Right atrium auricular region (tissue), 2 donors: ENCODE measurements around the gene ANK2. TPM values are rescaled to one million over a fixed set of nuclear protein-coding genes. Genes with fewer than 3 reads are reported as not detected.

ENCODE experiments used
- DNase-seq: peaks from one replicate; pipeline ENCODE4 v3.0.0-alpha.2; 2019; ENCODE audit warnings: low spot score
- H3K27ac ChIP-seq, 2 donors: fragments of 200-600 bp; sonication (generic); 1 replicate in 1 of 2; 2 replicates in 1 of 2; pipeline ENCODE4 v1.5.1; 2016 to 2019
- H3K27me3 ChIP-seq, 2 donors: fragments of 200-600 bp; sonication (generic); one replicate each; pipeline versions ENCODE4 v1.5.1 to v1.6.0; 2017 to 2019
- H3K36me3 ChIP-seq: fragments of 200-600 bp; sonication (generic); one replicate; pipeline ENCODE4 v1.5.1; 2016
- H3K4me1 ChIP-seq, 2 donors: fragments of 200-600 bp; sonication (generic); one replicate each; pipeline versions ENCODE4 v1.5.1 to v1.6.0; 2017 to 2019
- H3K4me3 ChIP-seq, 2 donors: fragments of 200-600 bp; sonication (generic); 1 replicate in 1 of 2; 2 replicates in 1 of 2; pipeline ENCODE4 v1.5.1; 2017 to 2019; ENCODE audit warnings: mild to moderate bottlenecking in 1 of 2, moderate library complexity in 1 of 2
- H3K9me3 ChIP-seq, 2 donors: fragments of 200-600 bp; sonication (generic); one replicate each; pipeline ENCODE4 v1.5.1; 2019
- total RNA-seq, 2 donors: library from RNA; depleted of rRNA; stranded (reverse); fragments of >200 nt; gene quantifications; one replicate each; pipeline ENCODE4 v1.1.0, GENCODE V29; 2016
- TF ChIP-seq, protein P1 (sequence below), 2 donors: fragments of 200-600 bp; sonication (generic); IDR thresholded peaks; one replicate each; pipeline ENCODE4 v1.5.1; 2019; ENCODE audit warnings: antibody characterized with exemption in 2 of 2

ANK2 gene
- total RNA-seq, 2 donors from 2014 or later = 169 to 332 TPM

DNA sequence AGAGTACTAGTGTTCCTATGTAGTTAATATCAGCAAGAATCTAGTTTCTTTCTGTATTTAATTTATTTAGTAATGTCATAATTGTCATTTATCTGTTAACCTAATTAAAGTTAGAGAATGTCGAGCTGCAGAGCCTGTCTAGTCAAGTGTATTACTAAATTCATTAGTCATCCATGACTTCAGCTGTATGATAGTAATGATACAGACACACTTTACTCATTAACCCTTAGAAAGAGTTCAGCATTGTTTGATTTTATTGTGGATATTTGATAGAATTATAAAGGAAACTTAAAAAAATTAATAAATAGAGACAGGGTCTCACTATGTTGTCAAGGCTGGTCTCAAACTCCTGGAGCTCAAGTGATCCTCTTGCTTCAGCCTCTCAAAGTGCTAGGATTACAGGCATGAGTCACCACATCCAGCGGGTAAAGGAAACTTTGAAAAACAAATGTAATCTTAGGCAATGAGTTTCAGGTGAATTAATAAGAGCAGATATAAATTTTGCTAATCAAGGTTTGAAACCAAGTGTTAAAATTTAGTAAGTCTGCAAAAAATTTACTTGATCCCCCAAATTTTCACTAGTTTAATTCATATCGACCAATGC is 110.6 kb downstream of the ANK2 start:
- Histone ChIP-seq H3K4me3 (no peak overlapping the region), H3K9me3 (no peaks in the 10 kb centered on the region), H3K27ac (peak overlapping the region in 1 of 2 donors; percentile 35), H3K36me3 (no peaks in the 10 kb centered on the region), H3K4me1 (peaks cover 0 to 29% of the 10 kb centered on the region in 2 donors), H3K27me3 (no peaks in the 10 kb centered on the region)
- TF ChIP-seq, protein P1, sequence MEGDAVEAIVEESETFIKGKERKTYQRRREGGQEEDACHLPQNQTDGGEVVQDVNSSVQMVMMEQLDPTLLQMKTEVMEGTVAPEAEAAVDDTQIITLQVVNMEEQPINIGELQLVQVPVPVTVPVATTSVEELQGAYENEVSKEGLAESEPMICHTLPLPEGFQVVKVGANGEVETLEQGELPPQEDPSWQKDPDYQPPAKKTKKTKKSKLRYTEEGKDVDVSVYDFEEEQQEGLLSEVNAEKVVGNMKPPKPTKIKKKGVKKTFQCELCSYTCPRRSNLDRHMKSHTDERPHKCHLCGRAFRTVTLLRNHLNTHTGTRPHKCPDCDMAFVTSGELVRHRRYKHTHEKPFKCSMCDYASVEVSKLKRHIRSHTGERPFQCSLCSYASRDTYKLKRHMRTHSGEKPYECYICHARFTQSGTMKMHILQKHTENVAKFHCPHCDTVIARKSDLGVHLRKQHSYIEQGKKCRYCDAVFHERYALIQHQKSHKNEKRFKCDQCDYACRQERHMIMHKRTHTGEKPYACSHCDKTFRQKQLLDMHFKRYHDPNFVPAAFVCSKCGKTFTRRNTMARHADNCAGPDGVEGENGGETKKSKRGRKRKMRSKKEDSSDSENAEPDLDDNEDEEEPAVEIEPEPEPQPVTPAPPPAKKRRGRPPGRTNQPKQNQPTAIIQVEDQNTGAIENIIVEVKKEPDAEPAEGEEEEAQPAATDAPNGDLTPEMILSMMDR (IDR thresholded peaks at IDR 0.05) = no peak
- DNase-seq = no peak

DNA sequence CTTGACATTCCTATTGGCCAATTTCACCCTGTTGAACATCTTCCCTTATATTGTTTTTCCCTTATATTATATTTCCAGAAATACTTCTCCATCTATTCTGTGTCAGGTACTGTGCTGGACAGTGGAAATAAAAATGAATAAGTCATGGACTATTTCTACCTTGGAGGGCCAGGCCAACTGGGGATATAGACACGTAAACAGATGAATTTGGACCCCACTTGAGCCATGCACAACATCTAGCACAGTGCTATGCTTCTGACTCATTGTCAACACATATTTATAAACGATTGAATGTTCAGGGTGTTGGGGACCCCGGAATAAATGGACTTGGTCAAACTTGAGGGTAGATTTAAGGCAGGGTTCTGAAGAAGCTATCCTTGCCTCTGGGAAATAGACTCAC is 111.1 kb downstream of the ANK2 start:
- TF ChIP-seq, protein P1 (IDR thresholded peaks at IDR 0.05) = no peak
- H3K36me3 ChIP-seq = no peaks in the 10 kb centered on the region
- DNase-seq = no peak
- peaks cover 0 to 29% of the 10 kb centered on the region in 2 donors for H3K4me1 ChIP-seq
- no peaks in the 10 kb centered on the region for H3K27me3 ChIP-seq
- H3K4me3 ChIP-seq = no peak overlapping the region
- peak overlapping the region in 1 of 2 donors; percentile 65 for H3K27ac ChIP-seq
- no peaks in the 10 kb centered on the region for H3K9me3 ChIP-seq

DNA sequence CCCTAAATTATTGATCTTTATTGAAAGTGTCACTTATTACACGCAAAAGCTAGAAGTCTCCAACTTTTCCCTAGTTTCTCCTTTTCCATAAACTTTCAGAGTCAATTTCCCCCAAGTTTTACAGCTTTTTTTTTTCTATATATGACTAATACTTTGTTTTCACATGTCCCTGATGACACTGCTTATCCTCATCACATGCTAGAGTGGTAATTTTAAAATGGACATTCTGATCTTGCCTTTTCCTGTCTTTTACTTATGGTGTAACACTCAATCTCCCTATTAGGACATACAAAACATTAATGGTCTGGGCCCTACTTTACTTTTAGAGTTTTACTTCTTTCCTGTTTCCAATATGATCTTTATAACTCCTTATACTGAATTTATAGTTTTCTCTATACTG is 112.6 kb downstream of the ANK2 start:
- Histone ChIP-seq H3K27ac (peak overlapping the region; percentile 39 to 65), H3K4me3 (no peak overlapping the region), H3K9me3 (no peaks in the 10 kb centered on the region), H3K36me3 (no peaks in the 10 kb centered on the region), H3K4me1 (peaks cover 0 to 27% of the 10 kb centered on the region in 2 donors), H3K27me3 (no peaks in the 10 kb centered on the region)
- DNase-seq = no peak
- TF ChIP-seq, protein P1 (IDR thresholded peaks at IDR 0.05) = no peak

DNA sequence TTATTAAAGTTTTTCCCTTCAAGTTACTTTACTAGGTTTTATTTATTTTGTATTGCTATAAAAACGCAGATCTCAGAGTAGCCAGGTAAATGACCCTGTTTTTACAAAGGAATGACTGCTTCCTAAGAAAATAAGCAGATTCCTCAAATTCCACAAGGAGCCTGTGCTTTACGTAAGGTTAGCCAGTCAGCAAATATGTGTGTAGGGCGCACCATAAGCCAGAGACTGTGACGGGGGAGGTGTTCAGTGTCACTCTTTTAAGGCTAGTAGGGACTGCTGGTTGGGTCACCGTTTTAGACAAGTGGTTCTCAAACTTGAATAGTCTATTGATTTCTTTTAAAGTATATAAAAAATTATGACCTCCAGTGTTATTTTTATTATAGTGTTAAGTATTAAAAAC is 119.9 kb downstream of the ANK2 start:
- Histone ChIP-seq H3K27ac (no peak overlapping the region), H3K36me3 (no peaks in the 10 kb centered on the region), H3K4me3 (no peak overlapping the region), H3K27me3 (no peaks in the 10 kb centered on the region), H3K4me1 (peaks cover 0 to 24% of the 10 kb centered on the region in 2 donors), H3K9me3 (no peaks in the 10 kb centered on the region)
- TF ChIP-seq, protein P1 (IDR thresholded peaks at IDR 0.05) = no peak
- no peak for DNase-seq

DNA sequence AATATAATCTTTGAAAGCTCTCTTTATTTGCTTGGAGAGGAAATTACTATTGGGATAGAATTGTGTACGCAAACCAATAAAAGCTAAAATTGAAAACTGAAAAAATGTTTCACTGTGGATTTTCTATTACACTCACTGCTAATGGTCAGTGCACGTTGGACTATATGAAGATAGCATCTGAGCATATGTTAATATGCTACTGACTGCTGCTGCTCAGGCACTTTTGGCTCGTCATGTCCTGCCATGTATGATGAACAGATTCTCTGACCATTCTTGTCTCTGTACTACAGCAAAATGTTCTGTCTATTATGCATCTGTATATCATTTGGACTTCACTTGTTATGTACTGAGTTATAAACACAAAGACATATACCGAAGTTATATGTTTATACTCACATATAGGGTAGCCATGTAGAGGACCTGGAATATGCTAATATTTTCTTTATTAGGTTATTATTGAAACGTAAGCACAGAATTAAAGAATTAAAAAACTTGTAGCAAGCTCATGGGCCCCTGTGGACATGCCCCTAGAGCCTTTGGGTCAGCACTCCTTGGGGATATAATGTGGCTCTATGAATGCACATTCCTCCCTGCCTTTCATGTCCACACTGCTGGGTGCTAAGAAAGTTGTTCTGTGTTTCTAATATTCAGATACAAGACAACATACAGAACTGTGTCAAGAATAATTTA is 120.8 kb downstream of the ANK2 start:
- TF ChIP-seq, protein P1 (IDR thresholded peaks at IDR 0.05) = no peak
- DNase-seq = no peak
- H3K27me3 ChIP-seq = no peaks in the 10 kb centered on the region
- H3K9me3 ChIP-seq = no peaks in the 10 kb centered on the region
- peak overlapping the region in 1 of 2 donors; percentile 17 for H3K27ac ChIP-seq
- H3K4me1 ChIP-seq = peaks cover 0 to 24% of the 10 kb centered on the region in 2 donors
- no peak overlapping the region for H3K4me3 ChIP-seq
- no peaks in the 10 kb centered on the region for H3K36me3 ChIP-seq
